Suppressor macrophage treated with lipopolysaccharide for 1 hour (primary cell): ENCODE results near the gene MAPK7.

ENCODE experiments used
- DNase-seq, 3 donors: peaks; one replicate each; pipeline ENCODE4 v3.0.0-alpha.2; 2020 to 2022

Gene MAPK7

DNA sequence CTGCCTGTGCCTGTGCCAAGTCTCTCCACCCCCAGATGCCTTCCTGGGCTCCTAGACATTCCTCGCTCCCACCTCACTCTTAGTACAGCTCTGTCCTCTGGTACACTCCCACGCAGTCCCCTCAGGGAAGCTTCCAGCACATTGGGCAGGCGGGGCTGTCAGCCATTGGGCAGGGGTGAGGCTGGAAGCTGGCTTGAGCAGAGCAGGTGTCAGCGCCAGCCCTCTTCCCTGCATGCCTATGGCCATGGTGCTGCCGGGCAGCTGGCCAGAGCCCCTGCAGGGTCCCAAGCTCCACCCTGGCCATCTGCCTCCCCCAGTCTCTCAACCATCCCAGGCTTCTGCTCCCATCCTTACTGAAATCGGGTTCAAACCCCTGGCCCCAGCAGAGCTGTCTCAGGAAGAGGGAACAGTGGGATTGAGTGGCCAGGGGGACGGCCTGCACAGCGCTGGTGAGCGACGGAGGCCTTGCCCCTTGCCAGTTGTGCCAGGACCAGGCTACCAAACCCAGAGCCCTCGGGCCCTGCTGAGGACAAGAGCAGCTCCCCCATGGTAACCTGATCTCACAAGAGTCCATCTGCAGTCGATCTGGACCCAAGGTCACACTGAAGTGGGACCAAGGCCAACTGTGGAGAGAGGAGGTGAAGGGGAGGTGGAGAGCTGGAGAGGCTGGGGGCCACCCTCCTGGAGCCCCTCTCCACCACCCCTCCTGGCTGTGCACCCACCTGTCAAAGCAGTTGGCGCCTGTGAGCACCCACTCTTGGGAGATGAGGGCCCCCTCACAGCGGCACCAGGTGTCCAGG lies 13.4 kb upstream of the MAPK7 start:
- DNase-seq, result no peak

DNA sequence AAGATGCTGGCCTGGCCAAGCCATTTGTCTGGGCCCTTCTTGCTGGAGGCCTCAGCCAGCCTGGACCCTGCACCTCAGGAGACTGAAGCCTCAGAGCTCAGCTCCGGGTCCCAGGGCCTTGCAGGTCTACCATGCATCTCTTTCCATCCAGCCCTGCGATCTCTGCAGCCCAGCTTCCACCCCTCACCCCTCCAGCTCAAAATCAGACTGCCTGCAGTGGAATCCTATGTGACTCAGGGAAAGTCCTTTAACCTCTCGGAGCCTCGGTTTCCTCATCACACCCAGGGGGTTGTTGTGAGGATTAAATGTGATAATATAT lies 12.8 kb upstream of the MAPK7 start:
- no peak for DNase-seq

DNA sequence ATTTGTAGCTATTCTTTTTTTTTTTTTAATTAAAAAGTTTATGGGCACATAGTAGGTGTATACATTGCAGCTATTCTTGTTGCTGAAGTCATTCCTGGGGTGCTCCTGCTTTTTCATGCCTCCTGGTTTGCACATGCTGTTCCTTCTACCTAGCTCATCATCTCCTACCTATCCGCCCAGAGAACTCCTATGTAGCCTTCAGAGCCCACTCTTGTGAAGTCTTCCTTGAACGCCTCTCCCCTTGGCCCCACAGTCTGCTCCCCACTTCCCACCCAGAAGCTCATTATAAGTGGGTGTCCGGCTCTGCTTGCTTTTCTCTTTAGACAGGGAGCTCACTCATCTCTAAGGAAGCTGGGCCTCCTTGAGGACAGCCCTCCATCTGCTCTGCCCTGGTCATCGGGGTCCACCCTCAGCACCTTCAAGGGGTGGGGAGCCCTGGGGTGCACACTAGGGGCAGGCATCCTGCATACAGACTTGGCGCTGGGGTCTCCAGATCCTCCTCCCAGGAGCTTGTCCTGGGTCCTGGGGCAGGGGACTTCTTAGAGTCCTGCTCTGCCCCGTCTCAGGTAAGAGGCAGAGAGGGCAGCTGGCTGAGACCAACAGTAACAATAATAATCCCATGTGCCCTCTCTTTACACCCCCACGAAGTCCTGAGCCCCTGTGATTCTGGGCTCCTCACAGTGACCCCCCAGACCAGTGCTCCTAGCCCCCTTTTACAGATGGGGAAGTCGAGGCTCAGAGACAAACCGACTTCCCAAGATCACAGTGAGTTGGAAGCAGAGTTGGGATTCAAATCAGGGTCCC lies 12.3 kb upstream of the MAPK7 start:
- DNase-seq, result no peak

DNA sequence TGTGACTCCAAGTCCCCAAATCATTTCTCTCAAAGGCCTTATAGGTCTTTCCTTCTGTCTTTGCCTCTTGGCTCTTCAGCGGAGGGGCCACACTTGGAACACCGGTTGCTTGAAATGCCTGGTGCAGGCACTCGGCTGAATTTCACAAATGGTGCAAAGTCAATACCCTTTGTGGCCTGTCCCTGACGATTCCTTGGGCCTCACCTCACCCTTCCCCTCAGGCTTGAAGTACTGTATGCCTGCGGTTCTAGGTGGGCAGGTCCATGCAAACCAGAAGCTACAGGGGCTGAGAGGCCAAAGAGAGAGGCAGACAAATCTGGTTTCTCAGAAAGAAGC lies 11.7 kb upstream of the MAPK7 start:
- no peak for DNase-seq

DNA sequence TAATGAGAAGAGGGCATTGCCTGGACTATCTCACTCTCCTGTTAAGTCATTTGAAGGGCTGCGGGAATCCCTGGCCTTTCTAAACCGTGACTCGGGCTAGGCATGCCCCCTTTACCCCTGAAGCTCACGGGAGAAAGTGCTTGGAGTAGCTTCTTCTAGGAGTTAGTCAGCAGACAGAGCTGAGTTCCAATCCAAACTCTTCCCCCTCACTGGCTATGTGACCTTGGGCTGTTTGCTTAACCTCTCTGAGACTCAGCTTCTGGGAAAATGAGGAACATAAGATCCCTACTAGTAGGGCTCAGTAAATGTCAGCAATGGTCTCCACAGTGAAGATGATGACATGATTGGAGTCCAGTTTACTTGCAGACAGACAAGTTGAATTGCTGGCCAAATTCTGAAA lies 10.1 kb upstream of the MAPK7 start:
- peak; percentile 55 to 72 (median 57) for DNase-seq

DNA sequence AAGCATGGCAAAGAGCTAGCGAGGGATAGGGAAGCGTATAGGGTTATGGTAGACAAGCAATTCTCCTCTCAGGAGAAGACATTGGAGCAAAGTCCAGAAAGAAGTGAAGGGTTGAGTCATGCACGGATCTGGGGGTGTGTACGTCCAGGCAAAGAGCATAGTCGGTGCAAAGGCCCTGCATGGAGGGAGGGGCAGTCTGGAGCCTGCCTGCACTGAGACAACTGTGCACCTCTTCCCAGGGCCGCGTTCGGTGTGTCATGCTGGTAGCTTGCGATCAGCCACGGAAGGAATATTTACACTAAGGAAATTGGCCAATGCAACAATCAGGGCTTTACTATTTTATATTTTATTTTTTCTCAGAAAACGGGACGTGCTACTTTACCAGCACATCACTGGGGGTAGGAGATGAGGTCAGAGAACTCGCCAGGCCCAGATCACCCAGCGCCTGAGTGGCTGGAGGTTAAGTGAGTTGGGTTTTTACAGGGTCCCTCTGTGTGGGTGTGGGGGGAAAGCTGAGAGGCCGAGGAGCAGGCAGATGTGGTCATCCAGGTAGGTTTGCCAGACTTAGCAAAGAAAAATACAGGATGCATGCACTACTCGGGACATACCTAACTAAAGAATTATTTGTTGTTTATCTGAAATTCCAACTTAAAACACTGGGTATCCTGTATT lies 9.1 kb upstream of the MAPK7 start:
- DNase-seq, result no peak

DNA sequence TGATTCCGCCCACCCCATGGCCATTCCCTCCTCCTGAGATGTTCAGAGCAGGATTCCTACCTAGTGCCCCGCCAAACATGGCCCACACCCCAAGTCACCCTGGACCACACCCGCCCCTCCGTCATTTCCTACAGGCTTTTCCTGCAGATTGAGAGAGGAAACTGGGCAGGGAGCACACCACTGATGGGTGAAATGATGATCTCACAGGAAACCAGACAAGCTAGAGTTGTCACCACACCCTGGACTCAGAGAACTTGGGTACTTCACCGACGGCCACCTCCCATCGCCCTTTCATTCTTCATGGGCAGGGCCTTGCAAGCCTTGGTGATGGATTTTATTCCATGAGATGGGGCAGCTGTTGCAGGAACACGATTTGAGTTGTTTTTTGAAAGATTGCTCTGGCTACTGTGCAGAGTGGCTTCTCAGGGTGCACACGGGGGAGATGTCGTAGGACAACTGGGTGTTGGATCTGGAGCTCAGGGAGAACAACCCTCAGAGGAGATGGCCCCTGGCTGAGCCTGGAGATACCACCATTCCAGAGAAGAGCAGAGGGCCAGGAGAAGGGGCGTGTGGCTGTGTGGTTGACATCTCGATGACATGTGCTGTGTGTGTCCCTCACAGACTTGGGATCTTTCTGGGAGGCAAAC lies 8.3 kb upstream of the MAPK7 start:
- DNase-seq, result peak in 2 of 3 donors; percentile 57 to 61

DNA sequence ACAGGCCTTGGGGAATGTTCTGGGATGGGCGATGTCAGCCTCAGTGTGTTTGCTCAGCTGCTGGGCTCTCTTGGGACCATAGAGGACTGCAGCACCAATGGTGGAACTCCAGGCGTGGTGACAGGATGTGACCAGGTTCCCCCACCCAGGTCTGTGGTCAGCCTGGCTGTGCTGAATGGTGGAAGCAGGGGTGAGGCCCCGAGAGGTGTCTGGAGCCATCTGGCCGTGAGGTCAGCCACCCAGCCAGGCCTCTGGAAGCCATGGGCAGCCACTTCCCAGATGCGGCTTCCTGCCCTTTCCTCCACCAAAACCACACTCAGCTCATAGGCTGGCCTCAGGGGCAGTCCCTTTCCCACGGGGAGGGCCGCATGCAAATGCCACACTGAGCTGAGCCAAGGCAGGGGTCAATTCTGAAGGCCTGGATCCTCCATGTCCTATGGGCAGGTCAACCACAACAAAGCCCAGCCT lies 7.8 kb upstream of the MAPK7 start:
- DNase-seq, result peak; percentile 73 to 82 (median 79)

DNA sequence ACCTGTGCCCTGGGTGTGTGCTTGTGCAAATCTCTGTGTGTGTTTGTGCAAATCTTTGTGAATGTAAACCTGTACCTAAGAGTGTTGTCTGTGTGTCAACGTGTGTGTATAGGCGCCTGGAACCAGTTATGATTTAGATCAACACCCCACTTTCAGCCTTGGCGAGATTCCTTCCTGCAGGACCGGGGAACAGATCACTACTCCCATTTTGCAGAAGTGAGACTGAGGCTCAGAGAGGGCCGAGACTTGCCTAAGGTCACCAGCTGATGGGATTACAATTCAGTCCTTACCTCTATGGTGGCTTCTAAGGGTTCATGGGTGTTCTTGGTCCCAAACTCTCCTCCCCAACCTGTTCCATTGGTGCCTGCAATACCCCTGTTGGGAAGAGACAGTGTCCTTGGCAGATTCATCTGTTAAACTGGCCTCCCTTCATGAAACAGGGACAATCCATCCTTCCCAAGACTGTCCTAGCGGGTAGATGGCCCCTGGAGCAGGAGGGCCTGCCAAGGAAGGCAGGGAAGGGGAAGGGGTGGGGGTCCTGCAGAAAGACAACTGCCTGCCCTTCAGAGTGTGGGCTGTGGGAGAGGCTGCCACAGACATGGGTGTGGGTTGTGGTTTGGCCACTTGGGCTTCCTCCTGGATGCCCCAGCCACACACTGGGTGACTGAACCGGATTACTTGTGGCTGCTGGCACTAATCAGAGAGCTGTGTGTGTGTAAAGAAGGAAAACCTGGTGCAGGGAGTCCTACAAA lies 6.9 kb upstream of the MAPK7 start:
- peak in 2 of 3 donors; percentile 30 to 36 for DNase-seq

DNA sequence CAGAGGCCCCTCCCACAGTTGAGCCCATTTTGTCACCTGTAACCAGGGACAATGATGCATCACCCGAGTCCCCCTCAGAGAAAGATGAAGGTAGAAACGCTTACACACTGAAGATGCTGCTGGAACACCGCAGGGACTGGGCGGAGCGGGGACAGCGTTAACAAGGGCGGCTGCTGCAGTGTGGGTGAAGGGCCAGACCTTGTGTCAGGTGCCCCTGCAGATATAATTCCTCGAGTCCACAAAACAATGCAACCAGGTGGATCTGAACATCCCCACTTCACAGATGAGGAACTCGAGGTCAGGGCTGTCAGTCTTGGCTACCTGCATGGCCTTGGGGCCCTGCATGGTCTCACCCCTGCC lies 6.3 kb upstream of the MAPK7 start:
- DNase-seq, result no peak

DNA sequence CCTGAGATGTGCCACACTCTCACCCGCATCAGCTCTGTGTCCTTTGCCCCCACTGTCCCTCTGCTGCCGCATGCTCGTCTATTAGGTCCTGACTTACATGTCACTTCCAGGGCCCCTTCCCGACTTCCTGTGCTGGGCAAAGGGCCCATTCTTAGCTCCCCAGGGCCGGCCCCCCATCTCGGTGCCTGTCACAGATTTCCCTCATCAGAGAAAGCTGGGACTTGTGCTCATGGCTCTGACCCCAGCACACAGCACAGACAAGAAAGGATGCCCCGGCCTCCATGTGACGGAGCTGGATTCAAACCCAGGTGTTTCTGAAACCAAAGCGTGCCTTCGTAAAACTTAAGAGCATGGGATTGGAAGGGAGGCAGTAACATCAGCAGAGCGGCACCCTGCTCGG lies 5.9 kb upstream of the MAPK7 start:
- no peak for DNase-seq

DNA sequence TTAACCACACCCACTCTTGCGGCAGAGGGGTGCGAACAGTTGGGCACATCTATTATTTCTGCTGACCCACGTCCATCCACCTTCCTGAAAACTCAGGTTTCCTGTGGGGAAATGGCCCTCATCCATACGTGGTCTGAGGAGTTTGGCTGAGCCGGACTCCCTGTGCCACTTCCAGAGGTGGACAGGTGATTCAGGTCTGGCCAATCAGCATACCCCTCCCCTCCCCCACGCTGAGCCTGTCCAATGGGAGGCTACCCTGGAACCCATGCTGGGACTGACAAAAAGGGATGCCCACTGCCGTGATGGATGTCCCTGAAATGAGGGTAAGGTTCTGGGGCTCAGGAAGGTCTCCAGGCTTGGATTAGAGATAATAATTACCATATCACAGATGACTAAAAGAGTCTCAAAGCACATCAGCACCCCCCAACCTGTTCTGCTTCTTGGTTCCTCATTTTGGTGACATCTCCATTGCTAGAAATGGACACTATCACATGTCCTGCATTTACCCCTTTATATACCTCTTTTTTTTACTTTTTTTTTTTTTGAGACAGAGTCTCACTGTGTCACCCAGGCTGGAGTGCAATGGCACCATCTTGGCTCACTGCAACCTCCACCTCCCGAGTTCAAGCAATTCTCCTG lies 5.3 kb upstream of the MAPK7 start:
- peak in 1 of 3 donors; percentile 44 for DNase-seq

DNA sequence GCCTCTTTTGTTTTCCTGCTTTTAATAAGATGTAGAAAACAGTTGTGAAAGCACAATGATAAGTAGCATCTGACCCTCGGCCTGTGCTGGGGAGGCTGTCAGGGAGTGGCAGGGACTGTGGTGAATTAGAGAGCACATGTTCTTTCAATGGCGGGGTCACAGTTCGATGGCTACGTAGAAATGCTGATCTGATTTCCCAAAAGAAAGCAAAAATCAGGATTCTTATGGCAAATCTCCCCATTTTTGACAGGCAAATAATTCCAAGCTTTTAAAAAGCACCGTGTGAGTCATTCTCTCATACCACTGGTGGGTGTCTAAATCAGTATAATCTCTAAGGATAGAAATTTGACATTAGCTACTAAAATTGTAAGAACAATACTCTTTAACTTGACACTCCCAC lies 4.2 kb upstream of the MAPK7 start:
- no peak for DNase-seq

DNA sequence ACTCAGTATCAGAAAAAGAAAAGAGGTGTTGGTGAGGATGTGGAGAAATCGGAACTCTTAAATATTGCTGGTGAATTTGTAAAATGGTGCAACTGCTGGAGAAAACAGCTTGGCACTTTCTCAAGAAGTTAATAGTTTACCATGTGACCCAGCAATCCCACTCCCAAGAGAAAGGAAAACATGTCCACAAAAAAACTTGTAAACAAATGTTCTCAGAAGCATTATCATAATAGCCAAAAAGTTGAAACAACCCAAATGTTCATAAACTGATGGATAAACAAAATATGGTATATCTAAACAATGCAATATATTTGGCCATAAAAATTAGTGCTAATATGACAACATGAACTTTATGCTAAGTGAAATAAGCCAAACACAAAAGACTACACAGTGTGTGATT lies 2.6 kb upstream of the MAPK7 start:
- no peak for DNase-seq

DNA sequence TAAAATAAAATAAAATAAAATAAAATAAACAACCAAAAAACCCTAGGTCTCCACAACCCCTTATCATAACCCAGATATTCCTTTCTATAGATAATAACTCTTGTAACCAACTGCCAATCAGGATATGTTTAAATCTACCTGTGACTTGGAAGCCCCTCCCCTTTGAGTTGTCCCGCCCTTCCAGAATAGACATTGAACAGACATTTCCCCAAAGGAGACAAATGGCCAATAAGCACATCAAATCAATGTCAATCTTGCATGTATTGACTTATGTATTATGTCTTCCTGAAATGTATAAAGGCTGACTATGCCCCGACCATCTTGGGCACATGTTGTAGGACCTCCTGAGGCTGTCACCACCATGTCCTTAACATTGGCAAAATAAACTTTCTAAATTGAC lies 1.5 kb upstream of the MAPK7 start:
- DNase-seq, result no peak

DNA sequence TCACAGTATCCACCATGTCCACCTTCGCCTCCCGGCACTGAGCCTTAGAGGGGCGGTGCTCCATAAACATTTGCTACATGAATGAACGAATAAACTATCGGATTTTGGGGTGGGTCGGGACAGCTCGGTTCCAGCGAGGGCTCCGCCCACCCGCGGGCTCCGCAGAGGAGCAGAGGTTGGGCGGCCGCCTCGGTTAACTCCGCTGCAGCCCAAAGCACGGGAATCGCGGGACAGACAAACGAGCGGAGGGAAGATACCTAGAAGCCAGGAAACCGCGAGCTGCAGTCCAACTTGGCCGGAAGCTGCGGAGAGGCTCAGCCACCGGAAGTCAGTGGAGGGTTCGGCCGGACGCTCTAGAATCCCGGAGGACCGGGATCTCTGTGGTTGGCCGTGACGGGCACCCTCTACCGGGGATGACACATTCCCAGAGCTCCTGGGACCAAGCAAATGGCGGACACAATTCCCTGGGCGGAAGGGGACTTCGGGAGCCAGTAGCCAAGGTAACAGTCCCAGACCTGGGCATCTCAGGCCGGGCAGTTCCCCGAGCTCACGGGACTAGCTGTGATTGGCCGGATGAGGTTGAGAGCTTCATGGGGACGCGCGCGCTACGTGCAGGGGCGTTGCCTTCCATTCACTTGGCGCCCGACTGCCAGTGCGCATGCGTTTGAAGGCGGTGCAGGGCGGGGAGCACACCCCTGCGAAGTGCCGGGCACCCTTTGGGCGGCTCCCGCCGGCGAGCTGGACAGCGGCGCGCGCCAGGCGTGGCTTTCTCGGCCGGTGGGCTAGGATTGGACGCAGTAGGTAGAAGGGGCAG lies 489 bp upstream of the MAPK7 start:
- peak; percentile 99 for DNase-seq

DNA sequence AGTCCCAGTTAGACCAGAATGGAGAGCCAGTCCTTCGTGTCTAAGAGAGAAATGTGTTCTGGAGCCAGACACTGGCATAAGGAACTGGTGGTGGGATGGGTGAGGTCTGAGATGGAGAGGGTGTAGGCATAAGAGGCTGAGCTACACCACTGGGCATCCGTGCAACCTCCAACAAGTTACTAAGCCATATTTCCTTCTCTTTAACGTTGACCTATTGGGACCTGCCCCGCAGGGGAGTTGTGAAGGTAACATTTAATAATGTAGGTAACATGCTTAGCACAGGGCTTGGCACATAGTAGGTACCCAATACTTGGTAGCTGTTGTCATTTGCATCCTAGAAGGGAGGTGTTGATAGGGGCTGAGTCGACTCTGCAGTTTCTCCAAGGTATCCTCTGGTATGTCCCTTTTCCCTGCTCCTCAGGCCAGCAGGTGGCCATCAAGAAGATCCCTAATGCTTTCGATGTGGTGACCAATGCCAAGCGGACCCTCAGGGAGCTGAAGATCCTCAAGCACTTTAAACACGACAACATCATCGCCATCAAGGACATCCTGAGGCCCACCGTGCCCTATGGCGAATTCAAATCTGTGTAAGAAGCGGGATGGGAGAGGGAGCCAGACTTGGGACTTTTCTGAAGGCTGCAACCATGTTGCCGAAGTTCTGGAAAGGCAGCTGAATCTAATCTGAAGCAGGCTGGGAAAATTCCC lies 1.2 kb downstream of the MAPK7 start:
- no peak for DNase-seq

DNA sequence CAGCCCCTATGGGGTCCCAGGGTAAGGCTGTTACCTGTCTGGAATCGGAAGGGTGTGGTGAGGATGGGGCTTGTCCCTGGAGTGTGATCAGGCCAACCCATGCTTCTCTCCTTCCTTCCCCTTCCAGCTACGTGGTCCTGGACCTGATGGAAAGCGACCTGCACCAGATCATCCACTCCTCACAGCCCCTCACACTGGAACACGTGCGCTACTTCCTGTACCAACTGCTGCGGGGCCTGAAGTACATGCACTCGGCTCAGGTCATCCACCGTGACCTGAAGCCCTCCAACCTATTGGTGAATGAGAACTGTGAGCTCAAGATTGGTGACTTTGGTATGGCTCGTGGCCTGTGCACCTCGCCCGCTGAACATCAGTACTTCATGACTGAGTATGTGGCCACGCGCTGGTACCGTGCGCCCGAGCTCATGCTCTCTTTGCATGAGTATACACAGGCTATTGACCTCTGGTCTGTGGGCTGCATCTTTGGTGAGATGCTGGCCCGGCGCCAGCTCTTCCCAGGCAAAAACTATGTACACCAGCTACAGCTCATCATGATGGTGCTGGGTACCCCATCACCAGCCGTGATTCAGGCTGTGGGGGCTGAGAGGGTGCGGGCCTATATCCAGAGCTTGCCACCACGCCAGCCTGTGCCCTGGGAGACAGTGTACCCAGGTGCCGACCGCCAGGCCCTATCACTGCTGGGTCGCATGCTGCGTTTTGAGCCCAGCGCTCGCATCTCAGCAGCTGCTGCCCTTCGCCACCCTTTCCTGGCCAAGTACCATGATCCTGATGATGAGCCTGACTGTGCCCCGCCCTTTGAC lies 2.4 kb downstream of the MAPK7 start:
- DNase-seq, result no peak

DNA sequence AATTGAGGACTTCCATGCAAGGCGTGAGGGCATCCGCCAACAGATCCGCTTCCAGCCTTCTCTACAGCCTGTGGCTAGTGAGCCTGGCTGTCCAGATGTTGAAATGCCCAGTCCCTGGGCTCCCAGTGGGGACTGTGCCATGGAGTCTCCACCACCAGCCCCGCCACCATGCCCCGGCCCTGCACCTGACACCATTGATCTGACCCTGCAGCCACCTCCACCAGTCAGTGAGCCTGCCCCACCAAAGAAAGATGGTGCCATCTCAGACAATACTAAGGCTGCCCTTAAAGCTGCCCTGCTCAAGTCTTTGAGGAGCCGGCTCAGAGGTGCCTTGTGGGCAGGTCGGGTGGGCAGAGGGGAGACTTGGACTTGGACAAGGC lies 3.1 kb downstream of the MAPK7 start:
- no peak for DNase-seq
